Colonic mucosa (tissue), 4 donors: ENCODE measurements around the gene NCAM1. TPM values are rescaled to one million over a fixed set of nuclear protein-coding genes. Genes with fewer than 3 reads are reported as not detected.

Experiments used
- DNase-seq: peaks from one replicate; pipeline ENCODE4 v3.0.0-alpha.2; 2020
- H3K27ac ChIP-seq: fragments of 200-600 bp; one replicate; pipeline ENCODE4 v1.8.0; 2021
- H3K27me3 ChIP-seq: fragments of 200-600 bp; one replicate; pipeline ENCODE4 v1.8.0; 2021
- H3K36me3 ChIP-seq: fragments of 200-600 bp; one replicate; pipeline ENCODE4 v1.8.0; 2021
- H3K4me1 ChIP-seq: fragments of 200-600 bp; one replicate; pipeline ENCODE4 v1.8.0; 2021; ENCODE audit warnings: mild to moderate bottlenecking
- H3K4me3 ChIP-seq: fragments of 200-600 bp; one replicate; pipeline ENCODE4 v1.8.0; 2021
- H3K9ac ChIP-seq, 2 donors: one replicate each; pipeline ENCODE4 v1.7.0; 2013; ENCODE audit warnings: control low read depth in 2 of 2, low read depth in 2 of 2, low read length in 2 of 2
- H3K9me3 ChIP-seq: fragments of 200-600 bp; one replicate; pipeline ENCODE4 v1.8.0; 2021
- CTCF ChIP-seq: fragments of 200-600 bp; IDR thresholded peaks from one replicate; pipeline ENCODE4 v1.8.0; 2022; ENCODE audit warnings: antibody characterized with exemption, mild to moderate bottlenecking
- intact Hi-C: fragments of 100-400 bp; cut with DNase I; formaldehyde crosslinking; loops from one replicate; pipeline ENCODE4 v1.14.1; 2022
- total RNA-seq, 2 donors: library from RNA; stranded (reverse); fragmentation: NEBNext Ultra II Directional in 1 of 2; extraction: Animal tissue kit (Norgen Biotek cat#: 25700) in 1 of 2; gene quantifications; one replicate each; pipeline ENCODE4 v1.2.1, GENCODE V29; 2021
- donor health status: healthy.
- donor health status: DM: no; HTN: no; CAD: no.
- donor health status: DM: no; HTN: no; CAD: no.

Gene NCAM1
- total RNA-seq, 2 donors from 2014 or later = 2.3 to 10.7 TPM

- intact Hi-C loops = no loop called here
- no peak overlapping the region for H3K27ac ChIP-seq
Measured at GRCh38 chr11:113057038-113057437, 95.8 kb downstream of the NCAM1 start.

GRCh38 chr11:113059548-113059947, 98.3 kb downstream of the NCAM1 start:
- intact Hi-C loops = no loop called here

More at GRCh38 chr11:113057038-113057437, 95.8 kb downstream of the NCAM1 start:
- DNase-seq = no peak
- no peak for TF ChIP-seq CTCF
- Histone ChIP-seq H3K4me1 (no peaks in the 10 kb centered on the region), H3K9ac (no peak overlapping the region), H3K9me3 (no peaks in the 10 kb centered on the region), H3K36me3 (no peaks in the 10 kb centered on the region), H3K4me3 (no peak overlapping the region), H3K27me3 (no peaks in the 10 kb centered on the region)

GRCh38 chr11:113065330-113065729, 104.1 kb downstream of the NCAM1 start:
- Histone ChIP-seq H3K4me3 (no peak overlapping the region), H3K9me3 (no peaks in the 10 kb centered on the region), H3K9ac (no peak overlapping the region), H3K36me3 (no peaks in the 10 kb centered on the region), H3K27ac (no peak overlapping the region), H3K27me3 (no peaks in the 10 kb centered on the region), H3K4me1 (no peaks in the 10 kb centered on the region)
- no peak for DNase-seq
- intact Hi-C loops = no loop called here
- no peak for TF ChIP-seq CTCF

More at GRCh38 chr11:113059548-113059947, 98.3 kb downstream of the NCAM1 start:
- H3K27ac ChIP-seq = no peak overlapping the region
- no peaks in the 10 kb centered on the region for H3K9me3 ChIP-seq
- DNase-seq = no peak
- H3K4me3 ChIP-seq = no peak overlapping the region
- no peak overlapping the region for H3K9ac ChIP-seq
- H3K36me3 ChIP-seq = no peaks in the 10 kb centered on the region
- no peaks in the 10 kb centered on the region for H3K27me3 ChIP-seq
- H3K4me1 ChIP-seq = no peaks in the 10 kb centered on the region
- TF ChIP-seq CTCF = no peak

- Histone ChIP-seq H3K27ac (no peak overlapping the region), H3K27me3 (no peaks in the 10 kb centered on the region), H3K9me3 (no peaks in the 10 kb centered on the region), H3K4me3 (no peak overlapping the region), H3K36me3 (no peaks in the 10 kb centered on the region), H3K9ac (no peak overlapping the region), H3K4me1 (no peaks in the 10 kb centered on the region)
- no peak for TF ChIP-seq CTCF
- no peak for DNase-seq
- intact Hi-C loops = no loop called here
Measured at GRCh38 chr11:113072237-113072858, 111.1 kb downstream of the NCAM1 start.

GRCh38 chr11:113073290-113073953, 112.2 kb downstream of the NCAM1 start:
- no peak for TF ChIP-seq CTCF
- intact Hi-C loops = no loop called here
- no peak overlapping the region for H3K27ac ChIP-seq
- H3K36me3 ChIP-seq = no peaks in the 10 kb centered on the region
- no peaks in the 10 kb centered on the region for H3K27me3 ChIP-seq
- no peaks in the 10 kb centered on the region for H3K4me1 ChIP-seq
- DNase-seq = no peak
- no peaks in the 10 kb centered on the region for H3K9me3 ChIP-seq
- no peak overlapping the region for H3K4me3 ChIP-seq
- H3K9ac ChIP-seq = no peak overlapping the region
